ENCODE results near the gene ESRP2.

DNA sequence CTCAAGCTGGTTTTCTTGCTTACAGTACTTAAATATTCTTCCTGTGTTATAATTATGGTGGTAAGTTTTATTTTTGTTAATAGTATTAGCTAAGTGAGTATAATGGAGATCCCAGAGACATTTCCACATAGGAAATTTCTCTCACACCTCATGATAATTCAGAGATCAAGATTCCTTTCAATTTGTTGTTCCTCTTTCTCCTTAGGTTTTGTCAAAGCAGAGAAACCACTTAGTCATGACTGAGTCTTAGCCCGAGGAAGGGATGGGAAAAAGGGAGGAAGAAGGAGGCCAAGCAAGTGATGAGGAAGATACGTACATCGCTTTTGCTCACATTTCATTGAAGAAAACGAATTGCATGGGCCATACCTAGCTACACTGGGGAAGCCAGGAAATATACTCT, 18.4 kb downstream of the ESRP2 start:
- TF ChIP-seq POLR2A (IDR thresholded peaks at IDR 0.05; ENCODE audit: low read depth, low read length) (no peak), POLR2AphosphoS5 (IDR thresholded peaks at IDR 0.05; ENCODE audit: insufficient read depth, low read depth, low read length) (no peak), MYC (IDR thresholded peaks at IDR 0.05; ENCODE audit: low read depth, low read length) (no peak), EZH2 (IDR thresholded peaks at IDR 0.05; ENCODE audit: borderline replicate concordance, low read depth, low read length, severe bottlenecking) (no peak)
- TF ChIP-seq, protein P1, sequence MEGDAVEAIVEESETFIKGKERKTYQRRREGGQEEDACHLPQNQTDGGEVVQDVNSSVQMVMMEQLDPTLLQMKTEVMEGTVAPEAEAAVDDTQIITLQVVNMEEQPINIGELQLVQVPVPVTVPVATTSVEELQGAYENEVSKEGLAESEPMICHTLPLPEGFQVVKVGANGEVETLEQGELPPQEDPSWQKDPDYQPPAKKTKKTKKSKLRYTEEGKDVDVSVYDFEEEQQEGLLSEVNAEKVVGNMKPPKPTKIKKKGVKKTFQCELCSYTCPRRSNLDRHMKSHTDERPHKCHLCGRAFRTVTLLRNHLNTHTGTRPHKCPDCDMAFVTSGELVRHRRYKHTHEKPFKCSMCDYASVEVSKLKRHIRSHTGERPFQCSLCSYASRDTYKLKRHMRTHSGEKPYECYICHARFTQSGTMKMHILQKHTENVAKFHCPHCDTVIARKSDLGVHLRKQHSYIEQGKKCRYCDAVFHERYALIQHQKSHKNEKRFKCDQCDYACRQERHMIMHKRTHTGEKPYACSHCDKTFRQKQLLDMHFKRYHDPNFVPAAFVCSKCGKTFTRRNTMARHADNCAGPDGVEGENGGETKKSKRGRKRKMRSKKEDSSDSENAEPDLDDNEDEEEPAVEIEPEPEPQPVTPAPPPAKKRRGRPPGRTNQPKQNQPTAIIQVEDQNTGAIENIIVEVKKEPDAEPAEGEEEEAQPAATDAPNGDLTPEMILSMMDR (IDR thresholded peaks at IDR 0.05; ENCODE audit: extremely low read depth in 1 of 2, insufficient read depth in 1 of 2, low read depth in 1 of 2, low read length in 2 of 2): no peak
